Fibroblast of lung (primary cell): ENCODE results near the gene SLAMF1. TPM values are rescaled to one million over a fixed set of nuclear protein-coding genes. Genes with fewer than 3 reads are reported as not detected.

Experiments used
- DNase-seq, 2 donors: peaks; one replicate each; pipeline versions ENCODE4 v3.0.0 to v3.0.0-alpha.2; 2010; ENCODE audit warnings: low read depth in 2 of 2
- H2AFZ ChIP-seq: 2 replicates; pipeline ENCODE4 v1.5.1; 2012; ENCODE audit warnings: low read length, control low read depth, inconsistent platforms
- H3K27ac ChIP-seq: 2 replicates; pipeline ENCODE4 v1.5.1; 2011; ENCODE audit warnings: low read length, control low read depth; ENCODE audit not compliant: insufficient read depth
- H3K27me3 ChIP-seq: 2 replicates; pipeline ENCODE4 v1.5.1; 2011; ENCODE audit warnings: mild to moderate bottlenecking, low read length; ENCODE audit not compliant: control insufficient read depth, insufficient read depth
- H3K36me3 ChIP-seq: 2 replicates; pipeline ENCODE4 v1.5.1; 2011; ENCODE audit warnings: low read length; ENCODE audit not compliant: control insufficient read depth, insufficient read depth
- H3K4me1 ChIP-seq: 2 replicates; pipeline ENCODE4 v1.5.1; 2011; ENCODE audit warnings: low read length; ENCODE audit not compliant: control insufficient read depth, insufficient read depth; ENCODE audit errors: extremely low read depth
- H3K4me2 ChIP-seq: 2 replicates; pipeline ENCODE4 v1.5.1; 2011; ENCODE audit warnings: low read length, control low read depth; ENCODE audit not compliant: insufficient read depth; ENCODE audit errors: extremely low read depth
- H3K4me3 ChIP-seq, 4 experiments: fragments of 200-600 bp in 1 of 4; sonication (generic) in 1 of 4; replicated peaks in 1 of 4; 2 replicates each; pipeline ENCODE4 v1.5.1; 2011 to 2016; ENCODE audit warnings: low read length in 4 of 4, low read depth in 3 of 4, mild to moderate bottlenecking in 3 of 4, control low read depth in 2 of 4, inconsistent platforms in 1 of 4, mixed read lengths in 1 of 4; ENCODE audit not compliant: insufficient read depth in 1 of 4; ENCODE audit errors: control extremely low read depth in 1 of 4
- H3K79me2 ChIP-seq: 2 replicates; pipeline ENCODE4 v1.5.1; 2012; ENCODE audit warnings: mild to moderate bottlenecking, low read length, inconsistent platforms; ENCODE audit not compliant: control insufficient read depth, insufficient read depth
- H3K9ac ChIP-seq: 2 replicates; pipeline ENCODE4 v1.5.1; 2011; ENCODE audit warnings: mild to moderate bottlenecking, low read length, control low read depth; ENCODE audit not compliant: insufficient read depth
- H3K9me3 ChIP-seq: 2 replicates; pipeline ENCODE4 v1.5.1; 2012; ENCODE audit warnings: low read depth, low read length; ENCODE audit not compliant: control insufficient read depth, insufficient read depth
- H4K20me1 ChIP-seq: 2 replicates; pipeline ENCODE4 v1.5.1; 2011; ENCODE audit warnings: low read length; ENCODE audit not compliant: control insufficient read depth, insufficient read depth; ENCODE audit errors: extremely low read depth
- EZH2 ChIP-seq: IDR thresholded peaks from 2 replicates; pipeline ENCODE4 v1.5.1; 2012; ENCODE audit warnings: low read length, control low read depth, mild to moderate bottlenecking; ENCODE audit errors: missing control alignments
- polyA plus RNA-seq, 2 donors: library from polyadenylated mRNA; depleted of rRNA in 1 of 2; stranded (reverse) in 1 of 2; unstranded in 1 of 2; fragments of >200 nt; gene quantifications; 2 replicates each; pipeline ENCODE4 v1.2.1, GENCODE V29; 2011 to 2012; ENCODE audit warnings: missing spikeins in 1 of 2
- total RNA-seq: library from RNA; depleted of rRNA; stranded (reverse); fragments of >200 nt; gene quantifications from 2 replicates; pipeline ENCODE4 v1.2.1, GENCODE V29; 2014
- TF ChIP-seq, protein P1 (sequence below), 2 donors: IDR thresholded peaks in 1 of 2; conservative IDR thresholded peaks in 1 of 2; 1 replicate in 1 of 2; 2 replicates in 1 of 2; pipeline ENCODE4 v1.5.1; 2011 to 2012; ENCODE audit warnings: low read length in 2 of 2, control low read depth in 1 of 2, inconsistent platforms in 1 of 2, low read depth in 1 of 2, mild to moderate bottlenecking in 1 of 2

Gene SLAMF1
- total and polyA plus RNA-seq, 2 donors (not counting 1 experiment from before 2014, with no cell fraction given): not detected

DNA sequence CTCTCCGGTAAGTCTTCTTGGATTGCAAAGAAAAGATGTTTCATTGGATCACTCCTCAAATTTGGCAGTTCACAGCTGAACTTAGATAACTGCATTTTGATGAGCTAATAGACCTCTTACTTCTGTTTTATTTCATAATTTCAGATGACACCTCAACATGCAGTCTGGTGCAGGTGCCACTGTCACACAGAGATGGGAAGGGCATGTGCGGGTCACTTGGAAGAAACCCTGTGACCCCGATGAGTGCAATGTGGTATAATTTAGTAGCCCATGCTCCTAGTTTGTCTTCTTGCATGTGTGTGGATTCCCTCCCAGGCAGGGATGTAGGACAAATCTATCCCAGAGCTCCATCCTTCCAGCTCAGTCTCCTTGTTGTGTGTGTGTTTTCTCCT is 481 bp upstream of the SLAMF1 start:
- Histone ChIP-seq H3K9me3 (no peaks in the 10 kb centered on the region), H2AFZ (no peak overlapping the region), H3K79me2 (no peaks in the 10 kb centered on the region), H3K27ac (no peak overlapping the region), H3K4me3 (no peak overlapping the region), H3K4me2 (no peak overlapping the region), H3K27me3 (no peaks in the 10 kb centered on the region), H4K20me1 (no peaks in the 10 kb centered on the region), H3K9ac (no peak overlapping the region), H3K4me1 (no peaks in the 10 kb centered on the region), H3K36me3 (no peaks in the 10 kb centered on the region)
- DNase-seq: no peak
- TF ChIP-seq EZH2: no peak
- TF ChIP-seq, protein P1, sequence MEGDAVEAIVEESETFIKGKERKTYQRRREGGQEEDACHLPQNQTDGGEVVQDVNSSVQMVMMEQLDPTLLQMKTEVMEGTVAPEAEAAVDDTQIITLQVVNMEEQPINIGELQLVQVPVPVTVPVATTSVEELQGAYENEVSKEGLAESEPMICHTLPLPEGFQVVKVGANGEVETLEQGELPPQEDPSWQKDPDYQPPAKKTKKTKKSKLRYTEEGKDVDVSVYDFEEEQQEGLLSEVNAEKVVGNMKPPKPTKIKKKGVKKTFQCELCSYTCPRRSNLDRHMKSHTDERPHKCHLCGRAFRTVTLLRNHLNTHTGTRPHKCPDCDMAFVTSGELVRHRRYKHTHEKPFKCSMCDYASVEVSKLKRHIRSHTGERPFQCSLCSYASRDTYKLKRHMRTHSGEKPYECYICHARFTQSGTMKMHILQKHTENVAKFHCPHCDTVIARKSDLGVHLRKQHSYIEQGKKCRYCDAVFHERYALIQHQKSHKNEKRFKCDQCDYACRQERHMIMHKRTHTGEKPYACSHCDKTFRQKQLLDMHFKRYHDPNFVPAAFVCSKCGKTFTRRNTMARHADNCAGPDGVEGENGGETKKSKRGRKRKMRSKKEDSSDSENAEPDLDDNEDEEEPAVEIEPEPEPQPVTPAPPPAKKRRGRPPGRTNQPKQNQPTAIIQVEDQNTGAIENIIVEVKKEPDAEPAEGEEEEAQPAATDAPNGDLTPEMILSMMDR (conservative IDR thresholded peaks at IDR 0.05 in 1 of 2, IDR thresholded peaks at IDR 0.05 in 1 of 2; ENCODE audit: low read depth in 1 of 2, low read length in 2 of 2): no peak

DNA sequence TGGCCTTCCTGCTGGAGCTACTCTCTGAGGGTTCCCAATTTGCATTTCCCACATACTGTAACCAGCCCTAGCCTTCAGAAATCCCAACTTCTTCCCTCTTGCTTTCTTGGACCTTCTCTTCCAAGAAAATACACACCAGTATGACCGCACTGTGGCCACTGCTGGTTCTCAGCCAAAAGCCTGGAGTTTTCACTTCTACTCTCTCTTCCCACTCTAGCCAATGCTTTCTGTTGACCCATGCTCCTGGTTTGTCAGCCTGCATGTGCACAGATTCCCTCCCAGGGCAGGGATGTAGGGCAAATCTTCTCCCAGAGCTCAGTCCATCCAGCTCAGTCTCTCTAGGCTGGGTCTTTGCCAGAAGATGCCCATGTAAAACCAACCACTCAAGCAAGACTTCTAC is 664 bp downstream of the SLAMF1 start:
- H4K20me1 ChIP-seq: no peaks in the 10 kb centered on the region
- no peaks in the 10 kb centered on the region for H3K79me2 ChIP-seq
- no peak overlapping the region for H3K4me3 ChIP-seq
- no peak overlapping the region for H2AFZ ChIP-seq
- H3K4me2 ChIP-seq: no peak overlapping the region
- no peaks in the 10 kb centered on the region for H3K4me1 ChIP-seq
- no peak for TF ChIP-seq EZH2
- TF ChIP-seq, protein P1 (conservative IDR thresholded peaks at IDR 0.05 in 1 of 2, IDR thresholded peaks at IDR 0.05 in 1 of 2; ENCODE audit: low read depth in 1 of 2, low read length in 2 of 2): no peak
- H3K27ac ChIP-seq: no peak overlapping the region
- H3K27me3 ChIP-seq: no peaks in the 10 kb centered on the region
- no peak overlapping the region for H3K9ac ChIP-seq
- H3K36me3 ChIP-seq: no peaks in the 10 kb centered on the region
- DNase-seq: no peak
- no peaks in the 10 kb centered on the region for H3K9me3 ChIP-seq

DNA sequence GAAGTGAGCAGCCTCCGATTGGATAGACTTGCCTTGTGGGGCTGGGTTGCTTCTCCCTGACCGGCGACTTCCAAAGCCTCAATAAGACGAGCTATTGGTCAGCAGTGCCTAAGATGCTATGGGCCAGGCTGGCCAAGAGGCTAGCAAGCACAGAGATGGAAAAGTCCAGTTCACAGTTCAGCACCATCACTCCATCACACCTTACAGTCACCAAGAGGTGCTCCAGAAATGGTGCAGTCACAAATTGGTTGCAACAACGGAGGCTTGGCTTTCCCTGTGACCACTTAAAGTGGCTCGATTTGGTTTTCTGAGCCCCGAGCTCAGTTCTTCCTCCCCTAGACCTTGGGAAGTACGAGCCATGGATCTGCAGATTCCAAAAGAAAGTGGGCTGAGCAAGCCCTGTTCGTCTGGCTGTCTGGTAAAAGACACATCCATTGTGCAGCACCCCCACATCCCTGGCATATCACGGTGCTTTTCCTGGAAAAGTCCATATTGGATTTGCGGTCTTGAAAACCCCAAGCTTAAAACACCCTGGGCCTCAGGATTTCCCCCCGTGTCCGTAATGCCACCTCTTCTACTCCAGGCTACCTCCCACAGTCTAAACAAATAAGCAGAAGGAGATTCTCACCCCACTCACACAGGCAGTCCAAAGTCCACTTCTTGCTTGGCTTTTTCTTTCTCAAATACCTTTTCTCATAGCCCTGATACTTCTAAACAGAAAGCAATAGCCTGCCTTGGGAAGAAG is 1.3 kb downstream of the SLAMF1 start:
- no peak overlapping the region for H3K9ac ChIP-seq
- TF ChIP-seq, protein P1 (conservative IDR thresholded peaks at IDR 0.05 in 1 of 2, IDR thresholded peaks at IDR 0.05 in 1 of 2; ENCODE audit: low read depth in 1 of 2, low read length in 2 of 2): no peak
- no peak for TF ChIP-seq EZH2

More for the DNA sequence above, 1.3 kb downstream of the SLAMF1 start:
- Histone ChIP-seq H4K20me1 (no peaks in the 10 kb centered on the region), H3K9me3 (no peaks in the 10 kb centered on the region), H3K36me3 (no peaks in the 10 kb centered on the region), H3K4me3 (no peak overlapping the region), H3K27me3 (no peaks in the 10 kb centered on the region), H3K4me1 (no peaks in the 10 kb centered on the region), H3K27ac (no peak overlapping the region), H2AFZ (no peak overlapping the region), H3K4me2 (no peak overlapping the region), H3K79me2 (no peaks in the 10 kb centered on the region)
- no peak for DNase-seq
